Rectal smooth muscle tissue (tissue), 1 donor: ENCODE measurements around the gene MEST.

Experiments
- H3K27ac ChIP-seq: one replicate; pipeline ENCODE4 v1.7.0; 2013; ENCODE audit warnings: low read depth, low read length, inconsistent platforms
- H3K27me3 ChIP-seq: one replicate; pipeline ENCODE4 v1.7.0; 2013; ENCODE audit warnings: low read length; ENCODE audit not compliant: control insufficient read depth, insufficient read depth
- H3K36me3 ChIP-seq: one replicate; pipeline ENCODE4 v1.7.0; 2013; ENCODE audit warnings: low read length; ENCODE audit not compliant: control insufficient read depth, insufficient read depth
- H3K4me1 ChIP-seq: one replicate; pipeline ENCODE4 v1.7.0; 2013; ENCODE audit warnings: low read length; ENCODE audit not compliant: control insufficient read depth, insufficient read depth
- H3K4me3 ChIP-seq: one replicate; pipeline ENCODE4 v1.7.0; 2013; ENCODE audit warnings: low read length
- H3K9ac ChIP-seq: one replicate; pipeline ENCODE4 v1.7.0; 2013; ENCODE audit warnings: low read length

The MEST gene

DNA sequence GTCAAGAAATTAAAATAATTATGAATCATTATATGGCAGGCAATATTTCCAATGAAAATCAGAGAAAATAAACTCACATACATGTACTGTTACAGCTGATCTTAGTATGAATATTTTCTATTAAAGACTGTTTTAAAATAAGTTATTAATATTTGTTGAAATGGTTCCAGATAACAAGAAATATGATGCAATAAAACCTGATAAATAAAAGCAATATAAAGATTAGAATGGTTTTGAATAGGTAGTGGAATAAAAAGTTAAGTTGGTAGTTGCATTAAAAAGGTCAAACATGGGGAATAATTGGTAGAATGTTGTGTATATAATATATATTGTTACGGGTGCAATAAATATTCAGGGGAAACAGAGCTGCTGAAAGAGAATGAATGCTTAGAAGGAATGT is 52.5 kb downstream of the MEST start:
- Histone ChIP-seq H3K27me3 (no peaks in the 10 kb centered on the region), H3K4me1 (no peaks in the 10 kb centered on the region), H3K36me3 (peaks cover 4% of the 10 kb centered on the region), H3K9ac (no peak overlapping the region), H3K4me3 (no peak overlapping the region), H3K27ac (no peak overlapping the region)

GRCh38 chr7:130553398-130554029 is 61.6 kb downstream of the MEST start:
- Histone ChIP-seq H3K36me3 (no peaks in the 10 kb centered on the region), H3K9ac (no peak overlapping the region), H3K27ac (no peak overlapping the region), H3K4me1 (no peaks in the 10 kb centered on the region), H3K4me3 (no peak overlapping the region), H3K27me3 (no peaks in the 10 kb centered on the region)

DNA sequence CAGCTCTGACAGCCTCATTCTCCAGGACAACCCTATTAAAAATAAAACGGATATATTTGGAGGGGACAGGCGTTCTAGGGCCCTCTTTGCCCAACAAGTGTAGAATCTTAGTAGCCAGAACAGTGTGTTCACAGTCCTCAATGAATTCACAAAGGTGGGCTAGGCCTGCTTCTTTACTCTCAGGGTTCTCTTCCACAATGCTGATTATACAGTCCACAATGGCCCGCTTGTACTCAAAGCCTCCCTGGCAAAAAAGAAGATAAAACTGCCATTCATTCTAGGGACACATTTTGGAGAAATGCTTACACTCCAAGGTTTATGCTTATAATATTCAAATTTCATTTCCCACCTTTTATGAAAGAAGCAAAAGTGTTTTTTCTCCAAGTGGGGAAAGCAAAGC is 62.6 kb downstream of the MEST start:
- H3K36me3 ChIP-seq: no peaks in the 10 kb centered on the region
- no peaks in the 10 kb centered on the region for H3K4me1 ChIP-seq
- H3K9ac ChIP-seq: no peak overlapping the region
- H3K27ac ChIP-seq: no peak overlapping the region
- H3K4me3 ChIP-seq: no peak overlapping the region
- no peaks in the 10 kb centered on the region for H3K27me3 ChIP-seq
